GM12878 (cell line): ENCODE results near the gene CRTC3. TPM values are rescaled to one million over a fixed set of nuclear protein-coding genes. Genes with fewer than 3 reads are reported as not detected.

ENCODE experiments used
- ATAC-seq: fragments of 200-7000 bp; cut with Tn5 transposase; 3 replicates; pipeline ENCODE4 v1.9.1; 2020; ENCODE audit warnings: mild to moderate bottlenecking, moderate library complexity
- BruUV-seq: library from RNA; stranded (reverse); fragments of 400-500 nt; replicated peaks from 2 replicates; lab custom pipeline; 2021; lab: Mats Ljungman, UMichigan
- CTCF ChIA-PET: fragments of 300-600 bp; sonication (Branson Sonifier 250); formaldehyde crosslinking; extraction: SDS; loops from one replicate; lab custom pipeline; 2021; ENCODE audit warnings: inconsistent platforms; lab: Yijun Ruan, JAX
- POLR2A ChIA-PET: fragments of 350-600 bp; formaldehyde crosslinking; extraction: SDS; loops from one replicate; lab custom pipeline; 2021; ENCODE audit warnings: inconsistent platforms; lab: Charles Lee
- RAD21 ChIA-PET: fragments of 300-600 bp; sonication (Branson Sonifier 250); formaldehyde crosslinking; loops from one replicate; lab custom pipeline; 2023; ENCODE audit warnings: antibody characterized with exemption; ENCODE audit not compliant: unreplicated experiment; lab: Charles Lee
- SMC1A ChIA-PET: fragments of 300-600 bp; sonication (Branson Sonifier 250); formaldehyde crosslinking; loops from one replicate; lab custom pipeline; 2023; ENCODE audit not compliant: unreplicated experiment, uncharacterized antibody; lab: Charles Lee
- DNase-seq: peaks from one replicate; pipeline ENCODE4 v3.0.0-alpha.2; 2011; ENCODE audit warnings: low read depth, low spot score
- FAIRE-seq: peaks from 3 replicates; lab custom pipeline; 2011; peaks lifted over from hg19 to GRCh38; lab: Jason Lieb, UNC
- H2AFZ ChIP-seq: 2 replicates; pipeline ENCODE4 v1.6.0; 2011; ENCODE audit warnings: low read depth, low read length, control low read depth; ENCODE audit not compliant: control insufficient read depth
- H3K27ac ChIP-seq: 2 replicates; pipeline ENCODE4 v1.5.1; 2011; ENCODE audit warnings: control low read depth; ENCODE audit not compliant: control insufficient read depth, insufficient read depth
- H3K27me3 ChIP-seq, 2 experiments: replicated peaks in 1 of 2; 2 replicates each; pipeline versions ENCODE4 v1.6.0 to v1.6.1; 2011; ENCODE audit warnings: low read length in 1 of 2; ENCODE audit not compliant: control insufficient read depth in 2 of 2, insufficient read depth in 2 of 2
- H3K36me3 ChIP-seq, 2 experiments: 2 replicates each; pipeline ENCODE4 v1.5.1; 2011; ENCODE audit warnings: low read length in 1 of 2; ENCODE audit not compliant: control insufficient read depth in 2 of 2, insufficient read depth in 2 of 2
- H3K4me1 ChIP-seq: 2 replicates; pipeline ENCODE4 v1.6.1; 2011; ENCODE audit warnings: mild to moderate bottlenecking, low read length, moderate library complexity, mixed read lengths; ENCODE audit not compliant: control insufficient read depth, insufficient read depth
- H3K4me2 ChIP-seq: 2 replicates; pipeline ENCODE4 v1.6.0; 2011; ENCODE audit warnings: control low read depth; ENCODE audit not compliant: control insufficient read depth, insufficient read depth
- H3K4me3 ChIP-seq: fragments of 200-600 bp; sonication (generic); 2 replicates; pipeline ENCODE4 v1.5.1; 2016
- H3K79me2 ChIP-seq: 2 replicates; pipeline ENCODE4 v1.6.0; 2011; ENCODE audit warnings: low read length; ENCODE audit not compliant: control insufficient read depth, insufficient read depth
- H3K9ac ChIP-seq: 2 replicates; pipeline ENCODE4 v1.8.0; 2011; ENCODE audit warnings: low read length, control low read depth, mixed read lengths; ENCODE audit not compliant: control insufficient read depth, insufficient read depth
- H3K9me3 ChIP-seq: replicated peaks from 3 replicates; pipeline ENCODE4 v1.5.1; 2011; ENCODE audit warnings: mild to moderate bottlenecking, low read length; ENCODE audit not compliant: control insufficient read depth, insufficient read depth
- H4K20me1 ChIP-seq: 2 replicates; pipeline ENCODE4 v1.6.0; 2011; ENCODE audit not compliant: control insufficient read depth, insufficient read depth
- ATF7 ChIP-seq: fragments of 450-650 bp; IDR thresholded peaks from 2 replicates; pipeline ENCODE4 v1.6.1; 2016; ENCODE audit warnings: low read depth, mild to moderate bottlenecking
- BACH1 ChIP-seq: fragments of 450-650 bp; IDR thresholded peaks from 2 replicates; pipeline ENCODE4 v1.6.1; 2017; ENCODE audit warnings: mild to moderate bottlenecking, borderline replicate concordance
- CREB1 ChIP-seq: IDR thresholded peaks from 2 replicates; pipeline ENCODE4 v1.6.1; 2012; ENCODE audit warnings: low read depth, mild to moderate bottlenecking, inconsistent platforms
- CREM ChIP-seq: IDR thresholded peaks from 2 replicates; pipeline ENCODE4 v1.6.1; 2014; ENCODE audit warnings: antibody characterized with exemption, low read depth
- ELK1 ChIP-seq: IDR thresholded peaks from 2 replicates; pipeline ENCODE4 v1.6.1; 2012; ENCODE audit warnings: low read depth, low read length, improper control_type of control experiment
- ETV6 ChIP-seq, 2 experiments: fragments of 450-650 bp in 1 of 2; IDR thresholded peaks in 1 of 2; conservative IDR thresholded peaks in 1 of 2; 2 replicates each; pipeline ENCODE4 v1.6.1; 2014; ENCODE audit warnings: antibody characterized with exemption in 1 of 2, borderline replicate concordance in 1 of 2, low read depth in 1 of 2, mild to moderate bottlenecking in 1 of 2, moderate library complexity in 1 of 2
- IKZF2 ChIP-seq, 2 experiments: fragments of 450-650 bp; IDR thresholded peaks; 2 replicates each; pipeline ENCODE4 v1.6.1; 2017; ENCODE audit warnings: mild to moderate bottlenecking in 2 of 2, moderate library complexity in 2 of 2
- KAT2A ChIP-seq: conservative IDR thresholded peaks from 2 replicates; pipeline ENCODE4 v1.6.1; 2011; ENCODE audit warnings: low read depth, low read length; ENCODE audit not compliant: control insufficient read depth
- KDM1A ChIP-seq: fragments of 200-600 bp; sonication (generic); IDR thresholded peaks from 2 replicates; pipeline ENCODE4 v1.6.1; 2016; ENCODE audit warnings: borderline replicate concordance
- KLF5 ChIP-seq: fragments of 450-650 bp; IDR thresholded peaks from 2 replicates; pipeline ENCODE4 v1.6.1; 2014; ENCODE audit warnings: mild to moderate bottlenecking; ENCODE audit not compliant: partially characterized antibody
- MAX ChIP-seq: IDR thresholded peaks from 2 replicates; pipeline ENCODE4 v1.6.1; 2012; ENCODE audit warnings: low read depth, low read length, improper control_type of control experiment
- MEF2A ChIP-seq: IDR thresholded peaks from 2 replicates; pipeline ENCODE4 v1.6.1; 2011; ENCODE audit warnings: low read depth, mild to moderate bottlenecking, low read length, moderate library complexity; ENCODE audit not compliant: insufficient read depth
- PAX8 ChIP-seq: fragments of 450-650 bp; IDR thresholded peaks from 2 replicates; pipeline ENCODE4 v1.6.1; 2017; ENCODE audit warnings: mild to moderate bottlenecking, moderate library complexity
- PML ChIP-seq: IDR thresholded peaks from 2 replicates; pipeline ENCODE4 v1.6.1; 2012; ENCODE audit warnings: low read length, inconsistent platforms
- SIX5 ChIP-seq: IDR thresholded peaks from 2 replicates; pipeline ENCODE4 v1.6.1; 2011; ENCODE audit warnings: mild to moderate bottlenecking, low read depth, low read length, moderate library complexity; ENCODE audit not compliant: severe bottlenecking
- SMAD5 ChIP-seq: IDR thresholded peaks from 2 replicates; pipeline ENCODE4 v1.6.1; 2016; ENCODE audit warnings: antibody characterized with exemption, low read depth
- SRF ChIP-seq, 2 experiments: IDR thresholded peaks; 2 replicates each; pipeline ENCODE4 v1.6.1; 2011; ENCODE audit warnings: low read depth in 2 of 2, low read length in 2 of 2, mild to moderate bottlenecking in 1 of 2, moderate library complexity in 1 of 2
- STAT3 ChIP-seq: IDR thresholded peaks from 2 replicates; pipeline ENCODE4 v1.6.1; 2011; ENCODE audit warnings: low read depth, low read length, improper control_type of control experiment
- TCF7 ChIP-seq: IDR thresholded peaks from 2 replicates; pipeline ENCODE4 v1.6.1; 2014; ENCODE audit warnings: antibody characterized with exemption, borderline replicate concordance
- USF1 ChIP-seq: IDR thresholded peaks from 2 replicates; pipeline ENCODE4 v1.6.1; 2011; ENCODE audit warnings: borderline replicate concordance, low read depth, mild to moderate bottlenecking, moderate library complexity, mixed read lengths, low read length; ENCODE audit not compliant: insufficient read depth; ENCODE audit errors: extremely low read length
- WGBS: methylation state at CpG from one replicate; pipeline ENCODE4 v1.1.6; 2016; ENCODE audit warnings: low lambda C conversion rate; ENCODE audit not compliant: insufficient replicate concordance, insufficient coverage; ENCODE audit errors: missing lambda C conversion rate; 5-methylcytosine and 5-hydroxymethylcytosine counted together
- in situ Hi-C: fragments of 300-500 bp; cut with MboI; formaldehyde crosslinking; loops from 9 replicates; pipeline ENCODE4 v1.14.3; 2018; ENCODE audit warnings: mixed read lengths
- intact Hi-C: fragments of 100-400 bp; cut with micrococcal nuclease; formaldehyde crosslinking; loops from one replicate; pipeline ENCODE4 v1.14.2; 2022; ENCODE audit not compliant: unreplicated experiment
- polyA plus RNA-seq, 11 experiments: library from polyadenylated mRNA; depleted of rRNA in 4 of 11; unstranded in 6 of 11; stranded (reverse) in 5 of 11; fragments of >200 nt; fragmentation: Nextera tagmentation in 4 of 11; fragmentation: Illumina TruSeq in 1 of 11; extraction: Ambion mirVana in 4 of 11; extraction: Trizol in 1 of 11; gene quantifications; 1 replicate in 1 of 11; 2 replicates in 10 of 11; pipeline versions ENCODE4 v1.2.1 to v1.2.3, GENCODE V29; 2011 to 2016; ENCODE audit warnings: inconsistent platforms in 2 of 11, missing spikeins in 2 of 11, low read depth in 1 of 11
- total RNA-seq, 4 experiments: library from RNA; depleted of rRNA in 3 of 4; stranded (reverse); fragments of >200 nt in 3 of 4; fragmentation: Illumina TruSeq in 1 of 4; extraction: Trizol in 1 of 4; gene quantifications; 2 replicates each; pipeline versions ENCODE4 v1.2.1 to v1.2.3, GENCODE V29; 2013 to 2021

The CRTC3 gene
- total and polyA plus RNA-seq, 10 of the 15 experiments (the other 5 are each of a cell fraction or from before 2014, with no cell fraction given), result 3.5 to 36.9 (median 18.9) TPM

GRCh38 chr15:90563463-90563862 lies 33.7 kb downstream of the CRTC3 start (continued):
- no peak for TF ChIP-seq MAX

GRCh38 chr15:90564051-90564450 lies 34.3 kb downstream of the CRTC3 start:
- H3K4me2 ChIP-seq, result peak overlapping the region; percentile 61
- FAIRE-seq (no peak), DNase-seq (no peak), ATAC-seq (peak; percentile 61)
- ChIA-PET POLR2A (interaction anchor here (1.0 to 2.1 kb wide), 2 partner anchors 9 kb away, joined by 5 to 6 read pairs; no protein-coding TSS in a partner anchor), RAD21 (interaction anchor here (0.5 to 2.1 kb wide), 9 partner anchors 9 to 239 kb away, joined by 3 to 11 read pairs (median 3); no protein-coding TSS in a partner anchor), CTCF (interaction anchor here (0.6 to 2.2 kb wide), 9 partner anchors 8 to 367 kb away, joined by 3 to 14 read pairs (median 3); no protein-coding TSS in a partner anchor), SMC1A (interaction anchor here (0.7 to 3.9 kb wide), 15 partner anchors 8 to 100 kb away, joined by 3 to 19 read pairs (median 4); no protein-coding TSS in a partner anchor)
- no peaks in the 10 kb centered on the region for H4K20me1 ChIP-seq
- H3K4me1 ChIP-seq, result peaks cover 45% of the 10 kb centered on the region
- H3K27ac ChIP-seq, result peak overlapping the region; percentile 63
- peaks cover 1 to 3% of the 10 kb centered on the region in 2 experiments; a peak in 2 of 4 replicates for H3K36me3 ChIP-seq
- H3K4me3 ChIP-seq, result peak overlapping the region; percentile 14; the same call in 1 of the 2 replicates
- H3K79me2 ChIP-seq, result peaks cover 24% of the 10 kb centered on the region
- intact Hi-C loops, result loop anchor here (5.0 kb wide), 1 partner anchor 33 kb away; no protein-coding TSS in a partner anchor
- 0% methylated on average over 1 of the region's 1 CpG for WGBS
- no peaks in the 10 kb centered on the region for H3K27me3 ChIP-seq
- H2AFZ ChIP-seq, result no peak overlapping the region; the same call in 1 of the 2 replicates
- H3K9me3 ChIP-seq, result peaks cover 4% of the 10 kb centered on the region; the same call in 2 of the 3 replicates
- H3K9ac ChIP-seq, result no peak overlapping the region; the same call in 1 of the 2 replicates
- in situ Hi-C loops, result no loop called here
- no TSS peak for BruUV-seq
- no peak for TF ChIP-seq MAX
- TF ChIP-seq ATF7, result peak; percentile 92
- TF ChIP-seq KAT2A, result no peak
- TF ChIP-seq ETV6 (conservative IDR thresholded peaks at IDR 0.05 in 1 of 2, IDR thresholded peaks at IDR 0.05 in 1 of 2; ENCODE audit: borderline replicate concordance in 1 of 2, low read depth in 1 of 2), result no peak
- no peak for TF ChIP-seq BACH1
- TF ChIP-seq STAT3, result no peak
- no peak for TF ChIP-seq IKZF2 (IDR thresholded peaks at IDR 0.05)
- no peak for TF ChIP-seq SMAD5
- no peak for TF ChIP-seq PAX8
- TF ChIP-seq ELK1, result no peak
- TF ChIP-seq SRF (IDR thresholded peaks at IDR 0.05; ENCODE audit: low read depth in 2 of 2, low read length in 2 of 2), result 0 out of 4 replicates have a peak, but pooled peaks of 1 of the 2 experiments have one; percentile 47
- no peak for TF ChIP-seq KDM1A
- no peak for TF ChIP-seq USF1
- TF ChIP-seq CREM, result peak; percentile 16; the same call in 1 of the 2 replicates
- TF ChIP-seq PML, result no peak
- no peak for TF ChIP-seq SIX5
- peak; percentile 35; the same call in 1 of the 2 replicates for TF ChIP-seq CREB1
- TF ChIP-seq TCF7, result no peak
- no peak for TF ChIP-seq KLF5
- TF ChIP-seq MEF2A, result 0 out of 2 replicates have a peak, but pooled peaks have one; percentile 11
